Amniotic epithelial cell (primary cell): Measurements from ENCODE around the gene CLDND2.

Source experiments
- DNase-seq: peaks from one replicate; pipeline ENCODE4 v3.0.0-alpha.2; 2010; ENCODE audit warnings: low read depth

The CLDND2 gene

GRCh38 chr19:51331193-51331592 is 37.6 kb downstream of the CLDND2 start:
- DNase-seq, result no peak

GRCh38 chr19:51330366-51330765 is 38.4 kb downstream of the CLDND2 start:
- no peak for DNase-seq

- no peak for DNase-seq
These were observed 39.4 kb downstream of the CLDND2 start for GRCh38 chr19:51329411-51329810.

DNA sequence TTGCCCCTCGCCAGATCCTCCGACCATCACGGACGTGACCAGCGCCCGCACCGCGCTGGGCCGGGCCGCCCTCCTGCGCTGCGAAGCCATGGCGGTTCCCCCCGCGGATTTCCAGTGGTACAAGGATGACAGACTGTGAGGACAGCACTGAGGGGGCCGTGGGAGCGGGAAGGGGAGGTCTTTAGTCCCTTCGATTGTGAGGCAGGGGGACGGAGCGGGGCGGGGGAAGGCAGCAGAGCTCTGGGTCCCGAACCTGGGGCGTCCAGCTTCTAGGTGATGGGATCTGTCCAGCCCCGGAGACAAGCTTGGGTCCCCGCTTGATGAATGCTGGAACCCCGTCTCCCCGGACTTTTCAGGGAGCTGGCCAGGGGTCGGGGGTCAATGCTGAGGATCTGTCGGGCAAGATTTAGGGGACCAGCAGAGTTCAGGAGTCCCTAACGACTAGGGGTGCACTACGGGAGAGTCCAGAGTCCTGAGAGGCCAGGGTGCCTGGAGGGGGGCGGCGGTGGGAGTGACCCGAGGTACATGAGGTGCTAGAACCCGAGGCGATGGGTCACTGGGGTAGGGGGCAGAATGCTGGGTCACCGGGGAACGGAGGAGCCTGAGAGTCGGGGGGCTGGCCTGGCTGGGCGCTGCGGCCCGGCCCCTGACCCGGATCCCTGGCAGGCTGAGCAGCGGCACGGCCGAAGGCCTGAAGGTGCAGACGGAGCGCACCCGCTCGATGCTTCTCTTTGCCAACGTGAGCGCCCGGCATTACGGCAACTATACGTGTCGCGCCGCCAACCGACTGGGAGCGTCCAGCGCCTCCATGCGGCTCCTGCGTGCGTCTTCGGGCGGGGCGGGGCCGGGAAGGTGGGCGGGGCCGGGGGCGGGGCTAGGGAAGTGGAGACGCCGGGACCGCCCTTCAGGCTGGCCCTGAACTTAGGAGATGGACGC is 41.5 kb downstream of the CLDND2 start:
- peak; percentile 21 for DNase-seq

DNA sequence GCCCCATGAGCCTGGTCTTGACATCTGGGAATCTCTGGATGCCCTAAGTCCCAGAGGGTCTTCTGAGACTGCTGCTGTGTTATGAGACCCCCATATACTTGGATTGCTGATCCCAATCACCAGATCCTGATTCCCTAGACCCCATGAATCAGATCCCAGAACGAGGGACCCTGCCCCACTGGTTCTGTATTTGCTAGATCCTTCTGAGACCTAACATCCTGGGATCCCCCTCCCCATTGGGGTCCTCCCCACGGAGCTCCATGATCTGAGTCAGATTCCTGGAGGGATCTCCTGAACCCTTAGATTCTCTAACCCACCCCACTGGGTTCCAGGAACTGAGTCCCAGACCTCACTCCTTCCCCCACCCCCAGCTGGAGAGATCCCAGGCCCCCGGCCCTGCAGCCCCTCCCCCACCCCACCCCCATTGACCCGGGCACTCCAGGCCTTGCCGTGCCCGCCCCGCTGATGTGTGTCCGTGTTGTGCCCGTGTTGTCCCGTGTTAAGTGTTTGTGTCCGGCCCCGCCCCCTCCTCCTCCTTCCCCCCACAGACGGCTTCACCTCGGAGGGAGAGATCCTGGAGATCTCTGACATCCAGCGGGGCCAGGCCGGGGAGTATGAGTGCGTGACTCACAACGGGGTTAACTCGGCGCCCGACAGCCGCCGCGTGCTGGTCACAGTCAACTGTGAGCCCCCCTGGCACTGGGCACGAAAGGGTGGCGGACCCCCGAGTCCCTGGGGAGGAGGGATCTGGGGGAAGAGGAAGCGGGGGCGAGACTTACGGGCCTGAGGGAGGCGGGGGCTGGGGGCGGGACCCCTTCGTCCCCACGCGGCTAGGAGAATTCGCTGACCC is 42.4 kb downstream of the CLDND2 start:
- DNase-seq, result no peak

DNA sequence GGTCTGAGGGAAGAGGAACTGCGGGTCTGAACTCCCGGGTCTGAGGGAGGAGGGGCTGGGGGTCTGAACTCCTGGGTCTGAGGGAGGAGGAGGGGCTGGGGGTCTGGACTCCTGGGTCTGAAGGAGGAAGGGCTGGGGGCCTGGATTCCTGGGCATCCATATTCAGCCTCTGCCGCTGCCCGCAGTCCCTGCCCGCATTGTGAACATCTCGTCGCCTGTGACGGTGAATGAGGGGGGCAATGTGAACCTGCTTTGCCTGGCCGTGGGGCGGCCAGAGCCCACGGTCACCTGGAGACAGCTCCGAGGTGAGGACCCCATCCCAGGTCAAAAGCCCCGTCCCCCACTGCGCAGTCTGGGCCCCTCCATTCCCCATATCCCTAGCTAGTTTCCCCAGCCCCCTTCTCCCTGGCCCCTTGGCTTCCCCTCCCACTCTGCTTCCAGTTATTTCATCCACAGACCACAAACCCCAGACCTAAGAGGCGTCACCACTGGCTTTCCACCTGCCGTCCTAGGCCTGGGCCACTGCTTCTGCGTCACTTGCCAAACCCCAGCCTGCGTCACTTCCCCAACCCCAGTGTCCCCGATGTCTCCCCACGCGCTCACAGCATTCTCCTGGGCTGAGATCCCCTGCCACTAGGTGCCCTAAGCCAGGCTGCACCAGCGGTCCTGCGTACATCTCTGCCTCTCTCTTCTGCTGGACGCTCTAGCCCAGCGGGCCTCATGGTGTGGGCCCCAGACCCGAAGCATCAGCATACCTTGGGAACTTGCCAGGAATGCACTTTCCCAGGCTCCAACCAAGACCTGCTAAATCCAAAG is 43.4 kb downstream of the CLDND2 start:
- no peak for DNase-seq

GRCh38 chr19:51324167-51324481 is 44.7 kb downstream of the CLDND2 start:
- DNase-seq, result no peak

GRCh38 chr19:51323481-51324166 is 45.2 kb downstream of the CLDND2 start:
- no peak for DNase-seq

GRCh38 chr19:51321799-51322198 is 47.0 kb downstream of the CLDND2 start:
- DNase-seq, result no peak

GRCh38 chr19:51320280-51320657 is 48.5 kb downstream of the CLDND2 start:
- DNase-seq, result peak; percentile 8

GRCh38 chr19:51319649-51320279 is 49.0 kb downstream of the CLDND2 start:
- no peak for DNase-seq

DNA sequence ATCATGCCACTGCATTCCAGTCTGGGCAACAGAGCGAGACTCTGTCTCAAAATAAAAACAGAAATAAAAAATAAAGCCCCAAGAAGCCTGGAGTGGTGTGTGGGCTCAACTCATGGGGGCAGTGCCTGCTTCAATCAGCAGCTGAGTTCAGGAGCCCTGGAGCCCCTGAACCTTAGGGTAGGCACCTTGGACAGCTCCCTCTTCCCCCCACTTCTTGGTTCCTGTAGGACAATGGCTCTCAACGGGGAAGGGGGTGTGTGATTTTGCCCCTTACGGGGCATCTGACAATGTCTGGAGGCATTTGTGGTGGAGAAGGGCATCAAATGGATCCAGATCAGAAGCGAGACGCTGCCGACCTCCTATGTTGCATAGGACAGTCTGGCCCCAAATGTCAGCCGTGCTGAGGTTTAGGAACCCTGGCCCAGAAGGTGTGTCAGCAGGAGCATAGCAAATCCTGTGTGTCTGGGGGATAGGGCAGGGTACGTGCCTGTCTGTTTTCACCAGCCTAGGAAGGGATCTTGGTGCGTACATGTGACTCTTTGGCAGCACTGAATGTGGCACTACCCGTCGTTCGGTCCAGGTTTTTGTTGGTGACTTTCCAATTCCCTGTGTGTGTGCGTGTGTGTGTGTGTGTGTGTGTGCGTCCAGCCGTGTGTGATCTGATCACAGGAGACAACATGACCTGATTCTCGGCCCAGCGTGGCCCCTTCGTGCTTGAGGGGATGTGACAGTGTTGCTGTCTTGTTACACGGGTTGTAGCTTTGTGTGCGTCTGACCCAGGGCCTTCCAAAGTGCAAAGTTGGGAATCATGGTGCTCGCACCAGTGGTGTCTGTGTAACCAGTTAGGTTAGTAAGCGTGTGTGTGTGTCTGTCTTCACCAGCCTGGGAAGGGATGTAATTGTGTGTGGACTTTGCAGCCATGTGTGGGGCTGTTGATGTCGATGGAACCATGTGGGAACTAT is 49.8 kb downstream of the CLDND2 start:
- DNase-seq, result no peak

GRCh38 chr19:51317968-51318367 is 50.8 kb downstream of the CLDND2 start:
- DNase-seq, result no peak

- peak; percentile 54 for DNase-seq
These were observed 51.4 kb downstream of the CLDND2 start for GRCh38 chr19:51317376-51317775.
